GM23248 (cell line): ENCODE results near the gene STAP1.

Experiments used
- EZH2 ChIP-seq: fragments of 200-600 bp; sonication (generic); IDR thresholded peaks from 2 replicates; pipeline ENCODE4 v1.6.1; 2018; ENCODE audit warnings: antibody characterized with exemption, mild to moderate bottlenecking; ENCODE audit not compliant: insufficient read depth, poor library complexity, severe bottlenecking
- EZH2phosphoT487 ChIP-seq: fragments of 200-600 bp; sonication (generic); IDR thresholded peaks from 2 replicates; pipeline ENCODE4 v1.6.1; 2018; ENCODE audit warnings: antibody characterized with exemption, moderate library complexity, mild to moderate bottlenecking, low read depth; ENCODE audit not compliant: insufficient read depth

DNA sequence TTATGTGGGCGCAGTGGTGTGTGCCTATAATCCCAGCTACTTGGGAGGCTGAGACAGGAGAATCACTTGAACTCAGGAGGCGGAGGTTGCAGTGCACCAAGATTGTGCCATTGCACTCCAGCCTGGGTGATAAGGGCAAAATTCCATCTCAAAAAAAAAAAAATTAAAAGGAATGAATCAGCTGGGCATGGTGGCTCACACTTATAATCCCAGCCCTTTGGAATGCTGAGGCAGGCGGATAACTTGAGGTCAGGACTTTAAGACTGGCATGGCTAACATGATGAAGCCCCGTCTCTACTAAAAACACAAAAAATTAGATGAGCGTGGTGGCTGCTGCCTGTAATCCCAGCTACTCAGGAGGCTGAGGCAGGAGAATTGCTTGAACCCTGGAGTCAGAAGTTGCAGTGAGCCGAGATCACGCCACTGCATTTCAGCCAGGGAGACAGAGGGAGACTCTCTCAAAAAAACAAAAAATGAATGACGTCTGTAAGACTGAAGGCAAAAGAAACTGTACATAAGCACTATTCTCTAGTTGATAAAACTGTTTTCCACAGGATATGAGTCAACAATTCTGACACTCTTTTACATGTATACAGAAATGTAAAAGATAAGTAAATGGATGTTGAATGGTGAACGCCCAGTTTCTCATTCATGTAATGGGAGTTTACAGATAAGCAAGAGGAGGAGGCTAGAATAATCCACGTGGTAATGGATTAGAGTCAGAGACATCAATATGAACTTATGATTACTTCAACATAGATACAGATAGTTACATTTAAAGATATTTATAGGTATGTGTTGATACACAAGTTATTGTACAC lies 35.5 kb upstream of the STAP1 start:
- TF ChIP-seq EZH2phosphoT487 (no peak), EZH2 (no peak)
